WTC11 (cell line): ENCODE measurements around the gene FGD2. TPM values are rescaled to one million over a fixed set of nuclear protein-coding genes. Genes with fewer than 3 reads are reported as not detected.

ENCODE experiments used
- ATAC-seq: fragments of 200-7000 bp; cut with Tn5 transposase; 2 replicates; pipeline ENCODE4 v1.10.0; 2021; ENCODE audit warnings: mild to moderate bottlenecking, moderate library complexity
- CTCF ChIA-PET: fragments of 300-600 bp; sonication (Branson Sonifier 250); formaldehyde crosslinking; loops from one replicate; lab custom pipeline; 2021; ENCODE audit warnings: antibody characterized with exemption; lab: Charles Lee
- POLR2A ChIA-PET: fragments of 350-600 bp; sonication (Branson Sonifier 250); formaldehyde crosslinking; loops from one replicate; lab custom pipeline; 2021; ENCODE audit warnings: antibody characterized with exemption; lab: Charles Lee
- DNase-seq: peaks from one replicate; pipeline ENCODE4 v3.0.0; 2021; ENCODE audit warnings: low spot score
- H3K27ac Mint-ChIP-seq: 2 replicates; pipeline ENCODE4 v1.8.0; 2021; ENCODE audit warnings: mixed read lengths
- H3K27me3 Mint-ChIP-seq: 2 replicates; pipeline ENCODE4 v1.8.0; 2021; ENCODE audit warnings: low read depth, mild to moderate bottlenecking, moderate library complexity, mixed read lengths
- H3K36me3 Mint-ChIP-seq: 2 replicates; pipeline ENCODE4 v1.8.0; 2021; ENCODE audit warnings: mixed read lengths
- H3K4me1 Mint-ChIP-seq: 2 replicates; pipeline ENCODE4 v1.8.0; 2022; ENCODE audit warnings: mixed read lengths
- H3K4me3 Mint-ChIP-seq: 2 replicates; pipeline ENCODE4 v1.8.0; 2021; ENCODE audit warnings: mild to moderate bottlenecking, moderate library complexity, mixed read lengths
- H3K9me3 Mint-ChIP-seq: 2 replicates; pipeline ENCODE4 v1.8.0; 2021; ENCODE audit warnings: mixed read lengths
- ATF1 ChIP-seq: sonication (generic); formaldehyde crosslinking; IDR thresholded peaks from 2 replicates; pipeline ENCODE4 v1.8.1; 2023; ENCODE audit warnings: mild to moderate bottlenecking, moderate library complexity, missing genetic modification reagents
- ATF3 ChIP-seq: sonication (generic); formaldehyde crosslinking; conservative IDR thresholded peaks from 2 replicates; pipeline ENCODE4 v1.8.1; 2022; ENCODE audit warnings: mild to moderate bottlenecking, missing genetic modification reagents
- ATF6 ChIP-seq: sonication (generic); formaldehyde crosslinking; IDR thresholded peaks from 2 replicates; pipeline ENCODE4 v1.8.1; 2023; ENCODE audit warnings: mild to moderate bottlenecking, missing genetic modification reagents
- CBFB ChIP-seq: sonication (generic); formaldehyde crosslinking; IDR thresholded peaks from 2 replicates; pipeline ENCODE4 v1.8.1; 2022; ENCODE audit warnings: mild to moderate bottlenecking, low read depth, missing genetic modification reagents
- E2F5 ChIP-seq: sonication (generic); formaldehyde crosslinking; IDR thresholded peaks from 2 replicates; pipeline ENCODE4 v1.8.1; 2022; ENCODE audit warnings: mild to moderate bottlenecking, moderate library complexity, missing genetic modification reagents
- EMX1 ChIP-seq: fragments of 250-450 bp; sonication (Bioruptor Pico); IDR thresholded peaks from 2 replicates; pipeline ENCODE4 v1.8.0; 2021; ENCODE audit warnings: mild to moderate bottlenecking
- ESRRA ChIP-seq: sonication (generic); formaldehyde crosslinking; IDR thresholded peaks from 2 replicates; pipeline ENCODE4 v1.8.1; 2022; ENCODE audit warnings: mild to moderate bottlenecking, missing genetic modification reagents, borderline replicate concordance
- FOXJ3 ChIP-seq: sonication (generic); formaldehyde crosslinking; IDR thresholded peaks from 2 replicates; pipeline ENCODE4 v1.9.0; 2021; ENCODE audit warnings: missing genetic modification reagents, mild to moderate bottlenecking, borderline replicate concordance
- FOXK1 ChIP-seq: sonication (generic); formaldehyde crosslinking; IDR thresholded peaks from 2 replicates; pipeline ENCODE4 v1.8.0; 2022; ENCODE audit warnings: mild to moderate bottlenecking, moderate library complexity, missing genetic modification reagents
- FOXP1 ChIP-seq: sonication (generic); formaldehyde crosslinking; IDR thresholded peaks from 2 replicates; pipeline ENCODE4 v1.8.0; 2022; ENCODE audit warnings: missing genetic modification reagents, mild to moderate bottlenecking, moderate library complexity, borderline replicate concordance
- HMGA2 ChIP-seq: fragments of 250-450 bp; sonication (Bioruptor Pico); IDR thresholded peaks from 2 replicates; pipeline ENCODE4 v1.4.0; 2021; ENCODE audit warnings: mild to moderate bottlenecking, moderate library complexity
- IRF2 ChIP-seq: sonication (generic); formaldehyde crosslinking; IDR thresholded peaks from 2 replicates; pipeline ENCODE4 v1.8.0; 2022; ENCODE audit warnings: low read depth, missing genetic modification reagents, borderline replicate concordance
- JAZF1 ChIP-seq: fragments of 250-450 bp; sonication (Bioruptor Pico); IDR thresholded peaks from 2 replicates; pipeline ENCODE4 v1.9.0; 2021; ENCODE audit warnings: moderate library complexity, mild to moderate bottlenecking, inconsistent platforms
- NFATC4 ChIP-seq: fragments of 250-450 bp; sonication (Bioruptor Pico); IDR thresholded peaks from 2 replicates; pipeline ENCODE4 v1.9.0; 2021; ENCODE audit warnings: mild to moderate bottlenecking
- NR3C1 ChIP-seq: sonication (generic); formaldehyde crosslinking; conservative IDR thresholded peaks from 2 replicates; pipeline ENCODE4 v1.8.1; 2023; ENCODE audit warnings: low read depth, mild to moderate bottlenecking, missing genetic modification reagents
- OVOL2 ChIP-seq: fragments of 250-450 bp; sonication (Bioruptor Pico); IDR thresholded peaks from 2 replicates; pipeline ENCODE4 v1.9.0; 2021; ENCODE audit warnings: mild to moderate bottlenecking, borderline replicate concordance
- PRRX2 ChIP-seq: fragments of 250-450 bp; sonication (Bioruptor Pico); IDR thresholded peaks from 2 replicates; pipeline ENCODE4 v1.8.0; 2021; ENCODE audit warnings: mild to moderate bottlenecking
- SMAD3 ChIP-seq: sonication (generic); formaldehyde crosslinking; IDR thresholded peaks from 2 replicates; pipeline ENCODE4 v1.8.0; 2022; ENCODE audit warnings: missing genetic modification reagents, mild to moderate bottlenecking, borderline replicate concordance
- TEAD1 ChIP-seq: sonication (generic); formaldehyde crosslinking; IDR thresholded peaks from 2 replicates; pipeline ENCODE4 v1.8.0; 2022; ENCODE audit warnings: mild to moderate bottlenecking, missing genetic modification reagents
- ZNF317 ChIP-seq: sonication (generic); formaldehyde crosslinking; IDR thresholded peaks from 2 replicates; pipeline ENCODE4 v1.8.1; 2023; ENCODE audit warnings: low read depth, mild to moderate bottlenecking, moderate library complexity, missing genetic modification reagents, borderline replicate concordance
- ZNF396 ChIP-seq: fragments of 250-450 bp; sonication (Bioruptor Pico); IDR thresholded peaks from 2 replicates; pipeline ENCODE4 v1.8.0; 2021; ENCODE audit warnings: mild to moderate bottlenecking, moderate library complexity, borderline replicate concordance
- ZNF416 ChIP-seq: fragments of 250-450 bp; sonication (Bioruptor Pico); IDR thresholded peaks from 2 replicates; pipeline ENCODE4 v1.9.0; 2021; ENCODE audit warnings: mild to moderate bottlenecking, inconsistent platforms
- total RNA-seq: library from RNA; stranded (reverse); gene quantifications from 3 replicates; pipeline ENCODE4 v1.2.3, GENCODE V29; 2021
- TF ChIP-seq, protein P1 (sequence below): sonication (generic); formaldehyde crosslinking; IDR thresholded peaks from 2 replicates; pipeline ENCODE4 v1.8.1; 2023; ENCODE audit warnings: mild to moderate bottlenecking, missing genetic modification reagents, moderate library complexity

The FGD2 gene
- total RNA-seq, 1 experiment from 2014 or later = 0.31 TPM

- TF ChIP-seq IRF2 (no peak), OVOL2 (CRISPR knock-in tag) (no peak), ZNF416 (CRISPR knock-in tag) (no peak), E2F5 (no peak), NFATC4 (no peak), ZNF317 (CRISPR knock-in tag) (no peak), FOXJ3 (no peak), PRRX2 (CRISPR knock-in tag) (no peak)
- ATAC-seq (no peak), DNase-seq (no peak)
- no peaks in the 10 kb centered on the region for H3K27me3 Mint-ChIP-seq
- POLR2A ChIA-PET = no interaction called here
- H3K36me3 Mint-ChIP-seq = peaks cover 70% of the 10 kb centered on the region
- peak overlapping the region; percentile 84 for H3K27ac Mint-ChIP-seq
- CTCF ChIA-PET = interaction anchor here (0.7 kb wide), 1 partner anchor 55 kb away, joined by 3 read pairs; no protein-coding TSS in a partner anchor
- no peaks in the 10 kb centered on the region for H3K9me3 Mint-ChIP-seq
- no peaks in the 10 kb centered on the region for H3K4me1 Mint-ChIP-seq
- no peak overlapping the region for H3K4me3 Mint-ChIP-seq
Measured at GRCh38 chr6:36969988-36970891, 35.2 kb upstream of the FGD2 start.

- H3K27ac Mint-ChIP-seq = peak overlapping the region; percentile 82
- CTCF ChIA-PET = interaction anchor here (0.7 kb wide), 1 partner anchor 56 kb away, joined by 3 read pairs; no protein-coding TSS in a partner anchor
- no peak for DNase-seq
Measured at GRCh38 chr6:36970892-36971842, 34.3 kb upstream of the FGD2 start.

More at GRCh38 chr6:36970892-36971842, 34.3 kb upstream of the FGD2 start:
- Mint-ChIP-seq H3K9me3 (no peaks in the 10 kb centered on the region), H3K27me3 (no peaks in the 10 kb centered on the region), H3K4me1 (no peaks in the 10 kb centered on the region), H3K36me3 (peaks cover 79% of the 10 kb centered on the region)
- POLR2A ChIA-PET = no interaction called here
- TF ChIP-seq ESRRA (CRISPR knock-in tag) (no peak), FOXJ3 (no peak), ZNF396 (CRISPR knock-in tag) (no peak), ATF3 (CRISPR knock-in tag) (no peak), NR3C1 (CRISPR knock-in tag) (no peak), CBFB (CRISPR knock-in tag) (no peak), OVOL2 (CRISPR knock-in tag) (no peak), JAZF1 (CRISPR knock-in tag) (no peak), TEAD1 (no peak), SMAD3 (CRISPR knock-in tag) (no peak), FOXP1 (CRISPR knock-in tag) (no peak), HMGA2 (CRISPR knock-in tag) (no peak), ATF1 (CRISPR knock-in tag) (no peak), FOXK1 (CRISPR knock-in tag) (no peak), ATF6 (CRISPR knock-in tag) (no peak), EMX1 (CRISPR knock-in tag) (no peak)
- TF ChIP-seq, protein P1, sequence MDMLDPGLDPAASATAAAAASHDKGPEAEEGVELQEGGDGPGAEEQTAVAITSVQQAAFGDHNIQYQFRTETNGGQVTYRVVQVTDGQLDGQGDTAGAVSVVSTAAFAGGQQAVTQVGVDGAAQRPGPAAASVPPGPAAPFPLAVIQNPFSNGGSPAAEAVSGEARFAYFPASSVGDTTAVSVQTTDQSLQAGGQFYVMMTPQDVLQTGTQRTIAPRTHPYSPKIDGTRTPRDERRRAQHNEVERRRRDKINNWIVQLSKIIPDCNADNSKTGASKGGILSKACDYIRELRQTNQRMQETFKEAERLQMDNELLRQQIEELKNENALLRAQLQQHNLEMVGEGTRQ (CRISPR knock-in tag) = no peak
- TF ChIP-seq, all 79 proteins: peak for 0
- ATAC-seq = no peak
- H3K4me3 Mint-ChIP-seq = no peak overlapping the region
